Adrenal gland (tissue), 5 donors: ENCODE measurements around the gene CUEDC2.

Source experiments
- POLR2A ChIP-seq, 2 donors: fragments of 450-650 bp; IDR thresholded peaks; one replicate each; pipeline ENCODE4 v1.6.1; 2017; ENCODE audit warnings: antibody characterized with exemption in 2 of 2, mild to moderate bottlenecking in 2 of 2, moderate library complexity in 1 of 2
- TF ChIP-seq, protein P1 (sequence below), 6 experiments: fragments of 450-650 bp in 4 of 6; fragments of 200-600 bp in 2 of 6; sonication (generic) in 1 of 6; IDR thresholded peaks; 1 replicate in 5 of 6; 2 replicates in 1 of 6; pipeline versions ENCODE4 v1.5.1 to v1.8.0; 2016 to 2021; ENCODE audit warnings: antibody characterized with exemption in 6 of 6, mild to moderate bottlenecking in 2 of 6, moderate library complexity in 1 of 6
- donor health status: DM: no; HTN: no; CAD: no.

DNA sequence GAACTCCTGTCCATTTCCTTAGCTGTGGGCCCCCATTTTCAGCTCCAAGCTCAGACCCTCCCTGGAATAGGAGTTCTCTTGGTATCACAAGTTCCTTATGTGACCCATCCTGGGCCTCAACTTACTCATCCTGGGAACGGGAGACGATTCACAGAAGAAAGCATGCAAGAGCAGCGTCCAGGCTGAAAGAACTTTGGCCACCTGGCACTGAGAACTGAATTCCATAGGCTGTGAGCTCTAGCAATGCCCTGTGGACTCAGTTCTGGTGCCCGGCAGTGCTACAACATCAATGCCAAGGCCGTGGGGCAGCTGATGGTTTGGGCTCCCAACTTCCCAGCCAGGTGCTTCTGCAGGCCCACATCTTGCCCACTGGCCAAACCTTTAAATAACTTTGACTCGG is 3.9 kb upstream of the CUEDC2 start:
- TF ChIP-seq, protein P1, sequence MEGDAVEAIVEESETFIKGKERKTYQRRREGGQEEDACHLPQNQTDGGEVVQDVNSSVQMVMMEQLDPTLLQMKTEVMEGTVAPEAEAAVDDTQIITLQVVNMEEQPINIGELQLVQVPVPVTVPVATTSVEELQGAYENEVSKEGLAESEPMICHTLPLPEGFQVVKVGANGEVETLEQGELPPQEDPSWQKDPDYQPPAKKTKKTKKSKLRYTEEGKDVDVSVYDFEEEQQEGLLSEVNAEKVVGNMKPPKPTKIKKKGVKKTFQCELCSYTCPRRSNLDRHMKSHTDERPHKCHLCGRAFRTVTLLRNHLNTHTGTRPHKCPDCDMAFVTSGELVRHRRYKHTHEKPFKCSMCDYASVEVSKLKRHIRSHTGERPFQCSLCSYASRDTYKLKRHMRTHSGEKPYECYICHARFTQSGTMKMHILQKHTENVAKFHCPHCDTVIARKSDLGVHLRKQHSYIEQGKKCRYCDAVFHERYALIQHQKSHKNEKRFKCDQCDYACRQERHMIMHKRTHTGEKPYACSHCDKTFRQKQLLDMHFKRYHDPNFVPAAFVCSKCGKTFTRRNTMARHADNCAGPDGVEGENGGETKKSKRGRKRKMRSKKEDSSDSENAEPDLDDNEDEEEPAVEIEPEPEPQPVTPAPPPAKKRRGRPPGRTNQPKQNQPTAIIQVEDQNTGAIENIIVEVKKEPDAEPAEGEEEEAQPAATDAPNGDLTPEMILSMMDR (IDR thresholded peaks at IDR 0.05): no peak
- no peak for TF ChIP-seq POLR2A (IDR thresholded peaks at IDR 0.05)
